Esophagus squamous epithelium (tissue), 4 donors: Measurements from ENCODE around the gene RGS12.

Experiments
- CTCF ChIP-seq, 6 experiments: fragments of 450-650 bp in 4 of 6; fragments of 200-600 bp in 2 of 6; sonication (generic) in 2 of 6; IDR thresholded peaks; one replicate each; pipeline ENCODE4 v1.5.1; 2016 to 2019; ENCODE audit warnings: antibody characterized with exemption in 6 of 6, mild to moderate bottlenecking in 4 of 6, moderate library complexity in 4 of 6
- POLR2A ChIP-seq, 4 donors: fragments of 450-650 bp; IDR thresholded peaks; one replicate each; pipeline ENCODE4 v1.6.1; 2017; ENCODE audit warnings: antibody characterized with exemption in 4 of 4, mild to moderate bottlenecking in 4 of 4, moderate library complexity in 3 of 4

GRCh38 chr4:3312362-3312761, 19.5 kb downstream of the RGS12 start:
- TF ChIP-seq CTCF (IDR thresholded peaks at IDR 0.05) (no peak), POLR2A (IDR thresholded peaks at IDR 0.05) (no peak)
